ENCODE data around the gene HCRTR2.

Gene HCRTR2

DNA sequence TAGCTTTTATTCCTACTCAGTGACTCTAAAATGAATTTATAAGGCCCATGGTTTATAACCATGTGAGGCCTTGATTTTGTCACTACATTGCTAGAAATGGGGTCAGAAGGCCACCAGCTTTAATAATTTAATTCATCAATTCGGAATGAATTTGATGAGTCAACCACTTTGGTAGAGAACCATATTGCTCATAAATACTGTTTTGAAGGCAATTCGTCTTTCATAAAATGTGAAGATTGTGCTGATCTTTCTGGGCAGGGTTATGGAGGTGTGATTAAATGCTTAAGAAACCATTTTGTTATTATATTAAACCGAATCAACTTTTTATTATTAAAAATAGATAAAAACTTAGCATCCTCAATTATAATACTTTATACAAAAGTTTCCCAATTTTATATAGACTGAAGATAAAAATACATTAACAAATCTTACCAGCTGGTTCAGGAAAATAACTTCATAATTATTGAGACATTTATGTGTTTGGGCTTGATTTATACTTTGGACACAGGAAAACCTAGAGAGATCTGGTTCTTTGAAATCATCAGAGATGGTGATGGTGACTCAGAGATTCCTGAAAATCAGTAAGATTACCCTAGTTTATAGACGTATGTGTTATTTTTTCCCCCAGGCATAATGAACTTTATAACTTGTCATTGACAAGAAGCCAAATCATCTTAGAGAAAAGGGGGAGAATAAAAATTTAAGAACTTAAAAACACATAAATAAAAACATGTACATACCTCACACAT, 10.6 kb downstream of the HCRTR2 start:
- TF ChIP-seq CTCF (IDR thresholded peaks at IDR 0.05; ENCODE audit: borderline replicate concordance, extremely low read depth, low read length, poor library complexity, severe bottlenecking) = no peak
- TF ChIP-seq EZH2 (IDR thresholded peaks at IDR 0.05; ENCODE audit: borderline replicate concordance, low read depth, low read length, severe bottlenecking) = no peak
- Histone ChIP-seq H4K20me1 (ENCODE audit: insufficient read depth, low read length) (no peaks in the 10 kb centered on the region), H3K4me2 (ENCODE audit: insufficient read depth, low read length) (no peak overlapping the region), H2AFZ (ENCODE audit: low read depth, low read length) (no peak overlapping the region), H3K27me3 (ENCODE audit: insufficient read depth, low read length, poor library complexity) (no peaks in the 10 kb centered on the region), H3K9ac (ENCODE audit: low read depth, low read length) (no peak overlapping the region), H3K4me1 (ENCODE audit: insufficient read depth, low read length) (no peaks in the 10 kb centered on the region), H3K36me3 (ENCODE audit: insufficient read depth, low read length) (no peaks in the 10 kb centered on the region), H3K9me3 (ENCODE audit: insufficient read depth, low read length, severe bottlenecking) (no peaks in the 10 kb centered on the region), H3K79me2 (ENCODE audit: insufficient read depth, low read length) (no peaks in the 10 kb centered on the region), H3K27ac (ENCODE audit: low read length) (no peak overlapping the region), H3K4me3 (ENCODE audit: low read depth in 1 of 2, low read length in 2 of 2) (no peak overlapping the region)
- ATAC-seq (ENCODE audit: insufficient read depth, low read depth) = no peak
- DNase-seq = no peak

GRCh38 chr6:55198715-55199114, 24.4 kb downstream of the HCRTR2 start:
- H4K20me1 ChIP-seq (ENCODE audit: insufficient read depth, low read length) = no peaks in the 10 kb centered on the region
- no peaks in the 10 kb centered on the region for H3K4me1 ChIP-seq (ENCODE audit: insufficient read depth, low read length)
- no peak overlapping the region for H3K4me3 ChIP-seq (ENCODE audit: low read depth in 1 of 2, low read length in 2 of 2)
- DNase-seq = no peak
- no peaks in the 10 kb centered on the region for H3K79me2 ChIP-seq (ENCODE audit: insufficient read depth, low read length)
- H3K27me3 ChIP-seq (ENCODE audit: insufficient read depth, low read length, poor library complexity) = no peaks in the 10 kb centered on the region
- no peak overlapping the region for H3K9ac ChIP-seq (ENCODE audit: low read depth, low read length)
- ATAC-seq (ENCODE audit: insufficient read depth, low read depth) = no peak
- TF ChIP-seq CTCF (IDR thresholded peaks at IDR 0.05; ENCODE audit: borderline replicate concordance, extremely low read depth, low read length, poor library complexity, severe bottlenecking) = no peak
- no peak for TF ChIP-seq EZH2 (IDR thresholded peaks at IDR 0.05; ENCODE audit: borderline replicate concordance, low read depth, low read length, severe bottlenecking)
- H3K27ac ChIP-seq (ENCODE audit: low read length) = no peak overlapping the region
- H3K36me3 ChIP-seq (ENCODE audit: insufficient read depth, low read length) = no peaks in the 10 kb centered on the region
- H3K9me3 ChIP-seq (ENCODE audit: insufficient read depth, low read length, severe bottlenecking) = no peaks in the 10 kb centered on the region
- no peak overlapping the region for H3K4me2 ChIP-seq (ENCODE audit: insufficient read depth, low read length)
- no peak overlapping the region for H2AFZ ChIP-seq (ENCODE audit: low read depth, low read length)

DNA sequence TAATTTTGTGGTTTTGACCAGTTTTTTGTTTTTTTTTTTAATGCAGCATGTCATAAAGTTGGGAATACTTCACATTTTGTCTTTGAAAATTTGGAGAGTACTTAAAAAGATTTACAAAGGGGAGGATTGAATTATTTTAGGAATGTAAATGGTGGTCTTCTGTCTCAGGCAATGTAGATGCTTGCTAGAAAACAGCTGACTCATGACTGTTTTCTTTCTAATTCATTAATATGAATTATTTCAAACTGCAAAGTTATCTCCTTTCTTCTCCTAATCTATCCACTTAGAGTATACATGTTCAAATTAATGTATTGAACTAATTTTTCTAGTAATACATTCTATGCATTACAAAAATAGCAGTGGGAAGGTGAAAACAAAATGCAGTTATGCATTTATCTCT, 24.9 kb downstream of the HCRTR2 start:
- Histone ChIP-seq H3K9me3 (ENCODE audit: insufficient read depth, low read length, severe bottlenecking) (no peaks in the 10 kb centered on the region), H3K4me2 (ENCODE audit: insufficient read depth, low read length) (no peak overlapping the region), H3K27ac (ENCODE audit: low read length) (no peak overlapping the region), H3K4me3 (ENCODE audit: low read depth in 1 of 2, low read length in 2 of 2) (no peak overlapping the region), H3K36me3 (ENCODE audit: insufficient read depth, low read length) (no peaks in the 10 kb centered on the region), H3K9ac (ENCODE audit: low read depth, low read length) (no peak overlapping the region), H2AFZ (ENCODE audit: low read depth, low read length) (no peak overlapping the region), H3K79me2 (ENCODE audit: insufficient read depth, low read length) (no peaks in the 10 kb centered on the region), H3K27me3 (ENCODE audit: insufficient read depth, low read length, poor library complexity) (no peaks in the 10 kb centered on the region), H4K20me1 (ENCODE audit: insufficient read depth, low read length) (no peaks in the 10 kb centered on the region), H3K4me1 (ENCODE audit: insufficient read depth, low read length) (no peaks in the 10 kb centered on the region)
- no peak for ATAC-seq (ENCODE audit: insufficient read depth, low read depth)
- no peak for DNase-seq
- TF ChIP-seq EZH2 (IDR thresholded peaks at IDR 0.05; ENCODE audit: borderline replicate concordance, low read depth, low read length, severe bottlenecking) (no peak), CTCF (IDR thresholded peaks at IDR 0.05; ENCODE audit: borderline replicate concordance, extremely low read depth, low read length, poor library complexity, severe bottlenecking) (no peak)
